SK-N-SH treated with all-trans-retinoic acid at 6 μM for 48 hours (cell line): Measurements from ENCODE around the gene MLXIP.

ENCODE experiments used
- ATAC-seq: fragments of 200-7000 bp; cut with Tn5 transposase; 3 replicates; pipeline ENCODE4 v1.9.1; 2020; ENCODE audit warnings: mild to moderate bottlenecking, moderate library complexity
- ARNTL ChIP-seq: fragments of 450-650 bp; formaldehyde crosslinking; IDR thresholded peaks from 2 replicates; pipeline ENCODE4 v1.5.0; 2020; ENCODE audit warnings: low read depth, mild to moderate bottlenecking, moderate library complexity, borderline replicate concordance
- BACH2 ChIP-seq: fragments of 250-450 bp; sonication (Bioruptor Pico); IDR thresholded peaks from 2 replicates; pipeline ENCODE4 v1.9.0; 2021; ENCODE audit warnings: mild to moderate bottlenecking, borderline replicate concordance
- CREB5 ChIP-seq: fragments of 250-450 bp; sonication (Bioruptor Pico); IDR thresholded peaks from 2 replicates; pipeline ENCODE4 v1.5.1; 2020; ENCODE audit warnings: low read depth, mild to moderate bottlenecking, moderate library complexity
- CSDC2 ChIP-seq: fragments of 250-450 bp; sonication (Bioruptor Pico); IDR thresholded peaks from 2 replicates; pipeline ENCODE4 v1.5.0; 2020; ENCODE audit warnings: mild to moderate bottlenecking, moderate library complexity
- CSRNP3 ChIP-seq: fragments of 250-450 bp; sonication (Bioruptor Pico); IDR thresholded peaks from 2 replicates; pipeline ENCODE4 v1.5.1; 2021; ENCODE audit warnings: mild to moderate bottlenecking, moderate library complexity
- ESRRG ChIP-seq: fragments of 250-450 bp; sonication (Bioruptor Pico); IDR thresholded peaks from 2 replicates; pipeline ENCODE4 v1.6.1; 2021; ENCODE audit warnings: mild to moderate bottlenecking
- ISL1 ChIP-seq: fragments of 250-450 bp; sonication (Bioruptor Pico); IDR thresholded peaks from 2 replicates; pipeline ENCODE4 v2.1.2; 2022; ENCODE audit warnings: mild to moderate bottlenecking, moderate library complexity
- PATZ1 ChIP-seq: fragments of 250-450 bp; sonication (Bioruptor Pico); IDR thresholded peaks from 2 replicates; pipeline ENCODE4 v1.8.0; 2020; ENCODE audit warnings: mild to moderate bottlenecking, moderate library complexity, borderline replicate concordance
- PPARA ChIP-seq: fragments of 250-450 bp; sonication (Bioruptor Pico); IDR thresholded peaks from 2 replicates; pipeline ENCODE4 v1.5.0; 2020; ENCODE audit warnings: mild to moderate bottlenecking, borderline replicate concordance
- RARB ChIP-seq: fragments of 250-450 bp; sonication (Bioruptor Pico); IDR thresholded peaks from 2 replicates; pipeline ENCODE4 v1.8.0; 2021; ENCODE audit warnings: mild to moderate bottlenecking, moderate library complexity
- TCF4 ChIP-seq: fragments of 250-450 bp; sonication (Bioruptor Pico); IDR thresholded peaks from 2 replicates; pipeline ENCODE4 v1.8.0; 2021; ENCODE audit warnings: mild to moderate bottlenecking, moderate library complexity, borderline replicate concordance
- TOX ChIP-seq: fragments of 250-450 bp; sonication (Bioruptor Pico); IDR thresholded peaks from 2 replicates; pipeline ENCODE4 v1.8.0; 2021; ENCODE audit warnings: mild to moderate bottlenecking, moderate library complexity, borderline replicate concordance
- TSHZ2 ChIP-seq: fragments of 250-450 bp; sonication (Bioruptor Pico); IDR thresholded peaks from 2 replicates; pipeline ENCODE4 v1.5.0; 2020; ENCODE audit warnings: mild to moderate bottlenecking, moderate library complexity
- ZC3H10 ChIP-seq: fragments of 250-450 bp; sonication (Bioruptor Pico); IDR thresholded peaks from 2 replicates; pipeline ENCODE4 v1.5.1; 2021; ENCODE audit warnings: mild to moderate bottlenecking, moderate library complexity
- ZFP3 ChIP-seq: fragments of 250-450 bp; sonication (Bioruptor Pico); IDR thresholded peaks from 2 replicates; pipeline ENCODE4 v1.5.0; 2020; ENCODE audit warnings: mild to moderate bottlenecking, moderate library complexity
- ZFP30 ChIP-seq: fragments of 450-650 bp; formaldehyde crosslinking; IDR thresholded peaks from 2 replicates; pipeline ENCODE4 v1.5.0; 2022; ENCODE audit warnings: mild to moderate bottlenecking, moderate library complexity
- ZNF565 ChIP-seq: fragments of 450-650 bp; formaldehyde crosslinking; conservative IDR thresholded peaks from 2 replicates; pipeline ENCODE4 v1.5.0; 2020; ENCODE audit warnings: low read depth, mild to moderate bottlenecking, moderate library complexity
- ZNF70 ChIP-seq: fragments of 450-650 bp; formaldehyde crosslinking; IDR thresholded peaks from 2 replicates; pipeline ENCODE4 v1.5.0; 2020; ENCODE audit warnings: mild to moderate bottlenecking, moderate library complexity
- ZNF8 ChIP-seq: fragments of 450-650 bp; formaldehyde crosslinking; IDR thresholded peaks from 2 replicates; pipeline ENCODE4 v1.5.0; 2020; ENCODE audit warnings: mild to moderate bottlenecking, moderate library complexity

The MLXIP gene

GRCh38 chr12:122155705-122156104 lies 77.1 kb downstream of the MLXIP start:
- ATAC-seq = no peak
- TF ChIP-seq ZNF565 (CRISPR knock-in tag) (no peak), TCF4 (CRISPR knock-in tag) (peak; percentile 25; the same call in 1 of the 2 replicates)

GRCh38 chr12:122158700-122159285 lies 80.2 kb downstream of the MLXIP start:
- no peak for TF ChIP-seq ZNF70
- TF ChIP-seq, all 23 proteins: peak for 0
- ATAC-seq = no peak

GRCh38 chr12:122159882-122160281 lies 81.3 kb downstream of the MLXIP start:
- no peak for ATAC-seq
- TF ChIP-seq RARB = no peak

- TF ChIP-seq ZC3H10 (no peak), ARNTL (CRISPR knock-in tag) (no peak), RARB (no peak), CSDC2 (CRISPR knock-in tag) (no peak)
- no peak for ATAC-seq
These were observed 82.2 kb downstream of the MLXIP start for GRCh38 chr12:122160761-122161160.

GRCh38 chr12:122161682-122162081 lies 83.1 kb downstream of the MLXIP start:
- no peak for ATAC-seq
- no peak for TF ChIP-seq ESRRG (CRISPR knock-in tag)
- TF ChIP-seq TCF4 (CRISPR knock-in tag) = no peak
- no peak for TF ChIP-seq ISL1 (CRISPR knock-in tag)
- TF ChIP-seq ZFP3 (CRISPR knock-in tag) = no peak
- TF ChIP-seq CREB5 (CRISPR knock-in tag) = no peak
- TF ChIP-seq ZNF8 (CRISPR knock-in tag) = no peak
- TF ChIP-seq ZFP30 (CRISPR knock-in tag) = no peak
- TF ChIP-seq CSDC2 (CRISPR knock-in tag) = no peak
- no peak for TF ChIP-seq TOX (CRISPR knock-in tag)
- TF ChIP-seq RARB = no peak
- no peak for TF ChIP-seq ZNF70
- TF ChIP-seq CSRNP3 (CRISPR knock-in tag) = no peak
- TF ChIP-seq BACH2 (CRISPR knock-in tag) = no peak

GRCh38 chr12:122162976-122163375 lies 84.4 kb downstream of the MLXIP start:
- TF ChIP-seq ZNF70 (no peak), ZNF8 (CRISPR knock-in tag) (no peak), ISL1 (CRISPR knock-in tag) (no peak), BACH2 (CRISPR knock-in tag) (no peak), TSHZ2 (CRISPR knock-in tag) (no peak), PPARA (CRISPR knock-in tag) (no peak), CSDC2 (CRISPR knock-in tag) (no peak), PATZ1 (CRISPR knock-in tag) (no peak)
- no peak for ATAC-seq
